H54 (cell line): ENCODE measurements around the gene PSMC3IP.
"Not testable (repeated sequence)": the region's sequence is repeated elsewhere in the genome, so short reads cannot be mapped to it uniquely, and the experiment has no call there.

Experiments used
- DNase-seq: peaks from one replicate; pipeline ENCODE4 v3.0.0; 2011; ENCODE audit warnings: low spot score, mixed read lengths; ENCODE audit not compliant: insufficient read length
- FAIRE-seq: peaks from 3 replicates; lab custom pipeline; 2011; peaks lifted over from hg19 to GRCh38; lab: Jason Lieb, UNC
- POLR2A ChIP-seq: IDR thresholded peaks from 2 replicates; pipeline ENCODE4 v1.6.1; 2011; ENCODE audit warnings: low read depth, mild to moderate bottlenecking, low read length

Gene PSMC3IP

GRCh38 chr17:42544874-42545283, 32.6 kb downstream of the PSMC3IP start:
- DNase-seq (no peak), FAIRE-seq (no peak)
- no peak for TF ChIP-seq POLR2A

- FAIRE-seq: no peak
- TF ChIP-seq POLR2A: no peak
- DNase-seq: no peak
These were observed 34.1 kb downstream of the PSMC3IP start for GRCh38 chr17:42543190-42544079.

GRCh38 chr17:42541041-42541833, 36.3 kb downstream of the PSMC3IP start:
- no peak for DNase-seq
- no peak for TF ChIP-seq POLR2A
- FAIRE-seq: no peak

GRCh38 chr17:42540558-42540957, 37.0 kb downstream of the PSMC3IP start:
- FAIRE-seq: not testable (repeated sequence)

GRCh38 chr17:42538482-42538881, 39.0 kb downstream of the PSMC3IP start:
- DNase-seq: no peak
- no peak for FAIRE-seq
- no peak for TF ChIP-seq POLR2A

More at GRCh38 chr17:42540558-42540957, 37.0 kb downstream of the PSMC3IP start:
- not testable (repeated sequence) for DNase-seq

GRCh38 chr17:42537826-42538451, 39.6 kb downstream of the PSMC3IP start:
- FAIRE-seq: no peak

GRCh38 chr17:42537156-42537805, 40.2 kb downstream of the PSMC3IP start:
- DNase-seq (no peak), FAIRE-seq (no peak)
- TF ChIP-seq POLR2A: no peak

More at GRCh38 chr17:42537826-42538451, 39.6 kb downstream of the PSMC3IP start:
- no peak for DNase-seq
- TF ChIP-seq POLR2A: no peak

GRCh38 chr17:42536372-42537155, 41.0 kb downstream of the PSMC3IP start:
- peak; percentile 98 for DNase-seq
- peak; percentile 62 for TF ChIP-seq POLR2A
- no peak for FAIRE-seq

GRCh38 chr17:42536048-42536371, 41.5 kb downstream of the PSMC3IP start, which contains the start of gene NAGLU:
NAGLU (plus strand) TSS chr17:42536241; CDS start chr17:42536273, 32 bp downstream.
- TF ChIP-seq POLR2A: peak; percentile 58
- peak; percentile 98 for DNase-seq
- no peak for FAIRE-seq

- DNase-seq (peak; percentile 45), FAIRE-seq (no peak)
- TF ChIP-seq POLR2A: no peak
These were observed 42.1 kb downstream of the PSMC3IP start for GRCh38 chr17:42535155-42536047.

- FAIRE-seq (no peak), DNase-seq (no peak)
These were observed 45.8 kb downstream of the PSMC3IP start for GRCh38 chr17:42531455-42532354.

More at GRCh38 chr17:42531455-42532354, 45.8 kb downstream of the PSMC3IP start:
- no peak for TF ChIP-seq POLR2A
